ENCODE data around the gene PTPRJ.

PTPRJ gene

GRCh38 chr11:48123254-48123875, 143.0 kb downstream of the PTPRJ start:
- DNase-seq (ENCODE audit: low read depth, low spot score): peak; percentile 25
- in situ Hi-C loops (cut with HindIII; ENCODE audit: low sequenced_read_pairs): no loop called here

GRCh38 chr11:48123934-48124755, 143.8 kb downstream of the PTPRJ start:
- in situ Hi-C loops (cut with HindIII; ENCODE audit: low sequenced_read_pairs): no loop called here
- TF ChIP-seq CTCF (IDR thresholded peaks at IDR 0.05; ENCODE audit: low read depth, low read length): no peak
- no peak overlapping the region for H3K4me3 ChIP-seq (ENCODE audit: low read depth, low read length)
- DNase-seq (ENCODE audit: low read depth, low spot score): no peak

More at GRCh38 chr11:48123254-48123875, 143.0 kb downstream of the PTPRJ start:
- TF ChIP-seq CTCF (IDR thresholded peaks at IDR 0.05; ENCODE audit: low read depth, low read length): no peak
- H3K4me3 ChIP-seq (ENCODE audit: low read depth, low read length): no peak overlapping the region

- in situ Hi-C loops (cut with HindIII; ENCODE audit: low sequenced_read_pairs): no loop called here
These were observed 144.5 kb downstream of the PTPRJ start for GRCh38 chr11:48124880-48125279.

GRCh38 chr11:48125866-48126265, 145.5 kb downstream of the PTPRJ start:
- no peak for DNase-seq (ENCODE audit: low read depth, low spot score)
- in situ Hi-C loops (cut with HindIII; ENCODE audit: low sequenced_read_pairs): no loop called here
- TF ChIP-seq CTCF (IDR thresholded peaks at IDR 0.05; ENCODE audit: low read depth, low read length): no peak
- H3K4me3 ChIP-seq (ENCODE audit: low read depth, low read length): no peak overlapping the region

More at GRCh38 chr11:48124880-48125279, 144.5 kb downstream of the PTPRJ start:
- no peak overlapping the region for H3K4me3 ChIP-seq (ENCODE audit: low read depth, low read length)
- TF ChIP-seq CTCF (IDR thresholded peaks at IDR 0.05; ENCODE audit: low read depth, low read length): no peak
- no peak for DNase-seq (ENCODE audit: low read depth, low spot score)

GRCh38 chr11:48127521-48128183, 147.3 kb downstream of the PTPRJ start:
- no peak for DNase-seq (ENCODE audit: low read depth, low spot score)
- TF ChIP-seq CTCF (IDR thresholded peaks at IDR 0.05; ENCODE audit: low read depth, low read length): no peak
- in situ Hi-C loops (cut with HindIII; ENCODE audit: low sequenced_read_pairs): no loop called here
- H3K4me3 ChIP-seq (ENCODE audit: low read depth, low read length): no peak overlapping the region

GRCh38 chr11:48129697-48130395, 149.5 kb downstream of the PTPRJ start:
- in situ Hi-C loops (cut with HindIII; ENCODE audit: low sequenced_read_pairs): no loop called here
- H3K4me3 ChIP-seq (ENCODE audit: low read depth, low read length): no peak overlapping the region
- TF ChIP-seq CTCF (IDR thresholded peaks at IDR 0.05; ENCODE audit: low read depth, low read length): no peak
- DNase-seq (ENCODE audit: low read depth, low spot score): no peak

All from astrocyte of the spinal cord (primary cell).